Ascending aorta (tissue), 2 donors: Measurements from ENCODE around the gene GDPD2. TPM values are rescaled to one million over a fixed set of nuclear protein-coding genes. Genes with fewer than 3 reads are reported as not detected.
"Not testable (repeated sequence)": the region's sequence is repeated elsewhere in the genome, so short reads cannot be mapped to it uniquely, and the experiment has no call there.

Source experiments
- DNase-seq, 2 donors: peaks; one replicate each; pipeline ENCODE4 v3.0.0-alpha.2; 2019; ENCODE audit warnings: low spot score in 2 of 2
- H3K27ac ChIP-seq, 2 donors: fragments of 200-600 bp; sonication (generic); one replicate each; pipeline ENCODE4 v1.5.1; 2016 to 2017; ENCODE audit warnings: mild to moderate bottlenecking in 1 of 2
- H3K27me3 ChIP-seq: fragments of 200-600 bp; sonication (generic); one replicate; pipeline ENCODE4 v1.5.1; 2017
- H3K36me3 ChIP-seq, 2 donors: fragments of 200-600 bp; sonication (generic); one replicate each; pipeline ENCODE4 v1.5.1; 2016
- H3K4me1 ChIP-seq, 2 donors: fragments of 200-600 bp; sonication (generic); one replicate each; pipeline ENCODE4 v1.5.1; 2016 to 2017; ENCODE audit warnings: mild to moderate bottlenecking in 1 of 2
- H3K4me3 ChIP-seq, 2 donors: fragments of 200-600 bp; sonication (generic); one replicate each; pipeline ENCODE4 v1.5.1; 2016 to 2017; ENCODE audit warnings: mild to moderate bottlenecking in 1 of 2
- H3K9me3 ChIP-seq, 2 donors: fragments of 200-600 bp; sonication (generic); one replicate each; pipeline ENCODE4 v1.5.1; 2016
- CTCF ChIP-seq, 3 experiments: fragments of 200-600 bp in 2 of 3; fragments of 450-650 bp in 1 of 3; sonication (generic) in 2 of 3; IDR thresholded peaks; one replicate each; pipeline ENCODE4 v1.5.1; 2016 to 2019; ENCODE audit warnings: antibody characterized with exemption in 3 of 3, mild to moderate bottlenecking in 1 of 3, moderate library complexity in 1 of 3
- intact Hi-C: fragments of 100-400 bp; cut with DNase I; formaldehyde crosslinking; loops from one replicate; pipeline ENCODE4 v1.15.1; 2023
- total RNA-seq: library from RNA; depleted of rRNA; stranded (reverse); fragments of >200 nt; gene quantifications from one replicate; pipeline ENCODE4 v1.1.0, GENCODE V29; 2016

The GDPD2 gene
- total RNA-seq, result not detected

- no peak within 1 kb of the TSS for H3K4me3 ChIP-seq
- intact Hi-C loops, result no loop called here
- no peaks in the 10 kb centered on the region for H3K27me3 ChIP-seq
- H3K4me1 ChIP-seq, result no peaks in the 10 kb centered on the region
- DNase-seq, result no peak
- H3K9me3 ChIP-seq, result no peaks in the 10 kb centered on the region
- no peak within 1 kb of the TSS for H3K27ac ChIP-seq
- no peaks in the 10 kb centered on the region for H3K36me3 ChIP-seq
- TF ChIP-seq CTCF (IDR thresholded peaks at IDR 0.05), result peak in 2 of 3 experiments; percentile 17 to 47
Observed at GRCh38 chrX:70422851-70423341, at the start of gene GDPD2. GDPD2 (plus strand) TSS chrX:70423314; CDS start chrX:70424985, 1,671 bp downstream.

- H3K9me3 ChIP-seq, result no peaks in the 10 kb centered on the region
- no peak overlapping the region for H3K27ac ChIP-seq
- H3K4me3 ChIP-seq, result no peak overlapping the region
- TF ChIP-seq CTCF (IDR thresholded peaks at IDR 0.05), result no peak
- no peak for DNase-seq
- H3K36me3 ChIP-seq, result no peaks in the 10 kb centered on the region
- H3K4me1 ChIP-seq, result no peaks in the 10 kb centered on the region
- intact Hi-C loops, result no loop called here
- no peaks in the 10 kb centered on the region for H3K27me3 ChIP-seq
Observed at GRCh38 chrX:70386235-70386634, 36.9 kb upstream of the GDPD2 start.

GRCh38 chrX:70398899-70399298, 24.2 kb upstream of the GDPD2 start:
- H3K4me3 ChIP-seq, result no peak overlapping the region
- peak overlapping the region in 1 of 2 donors; percentile 7 for H3K27ac ChIP-seq
- no peaks in the 10 kb centered on the region for H3K27me3 ChIP-seq
- no peak for TF ChIP-seq CTCF (IDR thresholded peaks at IDR 0.05)
- H3K9me3 ChIP-seq, result no peaks in the 10 kb centered on the region
- DNase-seq, result no peak
- intact Hi-C loops, result no loop called here
- H3K4me1 ChIP-seq, result no peaks in the 10 kb centered on the region
- H3K36me3 ChIP-seq, result no peaks in the 10 kb centered on the region

GRCh38 chrX:70400181-70400580, 22.9 kb upstream of the GDPD2 start:
- H3K27me3 ChIP-seq, H3K27ac ChIP-seq, H3K9me3 ChIP-seq, intact Hi-C loops, DNase-seq, H3K36me3 ChIP-seq, H3K4me3 ChIP-seq, H3K4me1 ChIP-seq: not testable (repeated sequence)

- TF ChIP-seq CTCF (IDR thresholded peaks at IDR 0.05), result no peak
- Histone ChIP-seq H3K9me3 (no peaks in the 10 kb centered on the region), H3K4me3 (no peak overlapping the region), H3K27me3 (no peaks in the 10 kb centered on the region), H3K4me1 (no peaks in the 10 kb centered on the region), H3K36me3 (no peaks in the 10 kb centered on the region), H3K27ac (no peak overlapping the region)
- intact Hi-C loops, result no loop called here
- no peak for DNase-seq
Observed at GRCh38 chrX:70402721-70403120, 20.4 kb upstream of the GDPD2 start.

GRCh38 chrX:70405003-70405402, 18.1 kb upstream of the GDPD2 start:
- Histone ChIP-seq H3K9me3 (no peaks in the 10 kb centered on the region), H3K36me3 (no peaks in the 10 kb centered on the region), H3K27me3 (no peaks in the 10 kb centered on the region), H3K4me3 (no peak overlapping the region), H3K4me1 (no peaks in the 10 kb centered on the region), H3K27ac (no peak overlapping the region)
- TF ChIP-seq CTCF (IDR thresholded peaks at IDR 0.05), result no peak
- no peak for DNase-seq
- intact Hi-C loops, result no loop called here
